ENCODE measurements around the gene TBC1D3G.
"Not testable (repeated sequence)": the region's sequence is repeated elsewhere in the genome, so short reads cannot be mapped to it uniquely, and the experiment has no call there.

- TF ChIP-seq CTCF, POLR2A (IDR thresholded peaks at IDR 0.05): not testable (repeated sequence)
Measured at GRCh38 chr17:36375938-36376337, 52.3 kb downstream of the TBC1D3G start.

All from heart left ventricle (tissue), 13 donors.